Measurements from ENCODE around the gene JUP. TPM values are rescaled to one million over a fixed set of nuclear protein-coding genes. Genes with fewer than 3 reads are reported as not detected.

Gene JUP
- total and polyA plus RNA-seq, 2 of the 13 experiments (the other 11 are each of a cell fraction or from before 2014, with no cell fraction given) = 12.1 to 20.6 TPM

- TF ChIP-seq XRCC5 (optimal IDR thresholded peaks at IDR 0.05; ENCODE audit: low read length) = peak; percentile 75
- TF ChIP-seq ZNF512 (CRISPR knock-in tag; IDR thresholded peaks at IDR 0.05) = peak; percentile 46; the same call in 1 of the 2 replicates
- no peak for TF ChIP-seq ZFP36L1 (CRISPR knock-in tag; IDR thresholded peaks at IDR 0.05)
- no peak for TF ChIP-seq MLXIP (CRISPR knock-in tag; IDR thresholded peaks at IDR 0.05; ENCODE audit: borderline replicate concordance)
- TF ChIP-seq HMGXB3 (CRISPR knock-in tag; IDR thresholded peaks at IDR 0.05; ENCODE audit: borderline replicate concordance) = 0 out of 2 replicates have a peak, but pooled peaks have one; percentile 16
- TF ChIP-seq ZNF552 (CRISPR knock-in tag; IDR thresholded peaks at IDR 0.05; ENCODE audit: borderline replicate concordance) = no peak
- no peak for TF ChIP-seq ZNF3 (CRISPR knock-in tag; IDR thresholded peaks at IDR 0.05)
- peak; percentile 50; the same call in 1 of the 2 replicates for TF ChIP-seq ZBTB4 (CRISPR knock-in tag; IDR thresholded peaks at IDR 0.05; ENCODE audit: borderline replicate concordance)
- no peak; the same call in 1 of the 2 replicates for TF ChIP-seq ZNF512B (CRISPR knock-in tag; IDR thresholded peaks at IDR 0.05; ENCODE audit: borderline replicate concordance)
- TF ChIP-seq SMAD3 (CRISPR knock-in tag; IDR thresholded peaks at IDR 0.05) = 0 out of 2 replicates have a peak, but pooled peaks have one; percentile 8
These were observed 24.4 kb upstream of the JUP start (continued) for GRCh38 chr17:41810659-41811548.
